ENCODE measurements around the gene DCLK1.

DNA sequence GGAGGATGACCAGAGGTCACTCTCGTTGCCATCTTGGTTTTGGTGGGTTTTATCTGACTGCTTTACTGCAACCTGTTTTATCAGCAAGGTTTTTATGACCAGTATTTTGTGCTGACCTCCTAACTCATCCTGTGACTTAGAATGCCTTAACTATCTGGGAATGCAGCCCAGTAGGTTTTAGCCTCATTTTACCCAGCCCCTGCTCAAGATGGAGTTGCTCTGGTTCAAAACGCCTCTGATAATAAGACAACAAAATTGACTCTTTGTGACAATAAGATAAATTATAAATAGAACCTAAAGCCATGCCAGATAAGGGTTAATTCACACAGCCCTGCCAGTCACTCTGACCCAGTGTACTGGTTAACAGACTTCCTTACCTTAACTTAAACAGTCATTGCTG is 387.0 kb downstream of the DCLK1 start:
- TF ChIP-seq POLR2A (IDR thresholded peaks at IDR 0.05): no peak
- TF ChIP-seq CTCF (IDR thresholded peaks at IDR 0.05): no peak

All from esophagus squamous epithelium (tissue), 4 donors.